ENCODE results near the gene QSER1. TPM values are rescaled to one million over a fixed set of nuclear protein-coding genes. Genes with fewer than 3 reads are reported as not detected.
"Not testable (repeated sequence)": the region's sequence is repeated elsewhere in the genome, so short reads cannot be mapped to it uniquely, and the experiment has no call there.

The QSER1 gene
- total RNA-seq, 1 donor from 2014 or later: 48.4 TPM

DNA sequence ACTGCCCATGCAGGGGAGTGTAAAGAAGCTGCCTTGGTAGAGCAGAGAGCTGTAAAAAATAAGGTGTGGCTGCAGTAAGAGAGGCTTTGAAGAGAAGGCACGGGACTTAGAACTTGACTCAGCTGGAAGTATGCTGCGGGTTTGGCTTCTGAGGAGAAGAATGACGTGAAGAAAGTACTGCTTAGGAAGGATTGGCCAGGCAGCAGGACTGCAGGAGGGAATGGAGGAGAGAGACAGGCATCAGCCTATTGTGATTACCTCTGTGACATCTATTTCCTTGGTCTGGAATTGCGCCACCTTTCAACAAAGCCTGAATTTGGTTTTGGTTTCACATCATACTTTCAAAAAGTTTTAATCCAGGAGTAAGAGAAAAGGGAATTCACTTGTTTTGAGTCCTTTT, 40.4 kb upstream of the QSER1 start:
- H3K4me3 Mint-ChIP-seq (ENCODE audit: low read depth): no peak overlapping the region
- H3K4me1 Mint-ChIP-seq (ENCODE audit: low read depth): no peaks in the 10 kb centered on the region

DNA sequence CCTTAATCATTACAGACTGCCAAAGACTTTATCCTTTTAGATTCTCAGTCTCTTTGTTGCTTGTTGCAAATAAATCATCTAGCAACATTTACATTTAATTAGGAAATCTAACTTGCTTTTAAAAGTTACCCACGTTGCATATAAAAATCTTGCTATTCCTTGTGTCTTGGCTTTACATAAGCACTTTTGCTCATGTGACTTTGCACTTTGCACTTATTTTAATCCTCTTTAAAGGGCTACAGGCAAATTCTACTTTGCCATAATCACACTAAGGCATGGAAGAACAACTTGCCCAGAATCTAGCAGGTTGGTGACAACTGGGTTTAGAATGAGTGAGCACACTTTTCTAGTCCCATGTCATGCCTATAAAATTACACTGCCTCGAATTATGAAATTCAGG, 37.0 kb upstream of the QSER1 start:
- H3K4me3 Mint-ChIP-seq (ENCODE audit: low read depth): no peak overlapping the region
- H3K4me1 Mint-ChIP-seq (ENCODE audit: low read depth): no peaks in the 10 kb centered on the region
- no peaks in the 10 kb centered on the region for H3K36me3 Mint-ChIP-seq (ENCODE audit: insufficient read depth)
- H3K9me3 Mint-ChIP-seq (ENCODE audit: low read depth): no peaks in the 10 kb centered on the region
- TF ChIP-seq, protein P1, sequence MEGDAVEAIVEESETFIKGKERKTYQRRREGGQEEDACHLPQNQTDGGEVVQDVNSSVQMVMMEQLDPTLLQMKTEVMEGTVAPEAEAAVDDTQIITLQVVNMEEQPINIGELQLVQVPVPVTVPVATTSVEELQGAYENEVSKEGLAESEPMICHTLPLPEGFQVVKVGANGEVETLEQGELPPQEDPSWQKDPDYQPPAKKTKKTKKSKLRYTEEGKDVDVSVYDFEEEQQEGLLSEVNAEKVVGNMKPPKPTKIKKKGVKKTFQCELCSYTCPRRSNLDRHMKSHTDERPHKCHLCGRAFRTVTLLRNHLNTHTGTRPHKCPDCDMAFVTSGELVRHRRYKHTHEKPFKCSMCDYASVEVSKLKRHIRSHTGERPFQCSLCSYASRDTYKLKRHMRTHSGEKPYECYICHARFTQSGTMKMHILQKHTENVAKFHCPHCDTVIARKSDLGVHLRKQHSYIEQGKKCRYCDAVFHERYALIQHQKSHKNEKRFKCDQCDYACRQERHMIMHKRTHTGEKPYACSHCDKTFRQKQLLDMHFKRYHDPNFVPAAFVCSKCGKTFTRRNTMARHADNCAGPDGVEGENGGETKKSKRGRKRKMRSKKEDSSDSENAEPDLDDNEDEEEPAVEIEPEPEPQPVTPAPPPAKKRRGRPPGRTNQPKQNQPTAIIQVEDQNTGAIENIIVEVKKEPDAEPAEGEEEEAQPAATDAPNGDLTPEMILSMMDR (IDR thresholded peaks at IDR 0.05; ENCODE audit: unreplicated experiment): no peak
- no peak for DNase-seq (ENCODE audit: low spot score, unreplicated experiment)
- peaks cover 5% of the 10 kb centered on the region for H3K27me3 Mint-ChIP-seq
- H3K27ac Mint-ChIP-seq: no peak overlapping the region

More for the DNA sequence above, 40.4 kb upstream of the QSER1 start:
- no peaks in the 10 kb centered on the region for H3K9me3 Mint-ChIP-seq (ENCODE audit: low read depth)
- H3K27ac Mint-ChIP-seq: no peak overlapping the region
- H3K27me3 Mint-ChIP-seq: peaks cover 5% of the 10 kb centered on the region
- no peaks in the 10 kb centered on the region for H3K36me3 Mint-ChIP-seq (ENCODE audit: insufficient read depth)
- no peak for DNase-seq (ENCODE audit: low spot score, unreplicated experiment)
- TF ChIP-seq, protein P1 (IDR thresholded peaks at IDR 0.05; ENCODE audit: unreplicated experiment): no peak

DNA sequence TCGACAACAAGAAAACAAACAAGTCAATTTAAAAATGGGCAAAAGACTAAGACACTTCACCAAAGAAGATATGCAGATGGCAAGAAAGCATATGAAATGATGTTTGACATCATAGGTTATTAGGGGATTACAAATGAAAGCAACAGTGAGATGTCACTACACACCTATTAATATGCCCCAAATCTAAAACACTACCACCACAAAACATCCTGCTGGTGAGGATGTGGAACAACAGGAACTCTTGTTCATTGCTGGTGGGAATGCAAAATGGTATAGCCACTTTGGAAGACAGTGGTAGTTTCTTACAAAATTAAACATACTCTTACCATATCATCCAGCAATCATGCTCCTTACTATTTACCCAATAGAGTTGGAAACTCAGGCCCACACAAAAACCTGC, 33.9 kb upstream of the QSER1 start:
- Mint-ChIP-seq H3K36me3 (ENCODE audit: insufficient read depth) (no peaks in the 10 kb centered on the region), H3K27ac (no peak overlapping the region), H3K27me3 (peaks cover 2% of the 10 kb centered on the region), H3K4me3 (ENCODE audit: low read depth) (no peak overlapping the region), H3K4me1 (ENCODE audit: low read depth) (no peaks in the 10 kb centered on the region), H3K9me3 (ENCODE audit: low read depth) (no peaks in the 10 kb centered on the region)
- no peak for DNase-seq (ENCODE audit: low spot score, unreplicated experiment)
- TF ChIP-seq, protein P1 (IDR thresholded peaks at IDR 0.05; ENCODE audit: unreplicated experiment): peak; percentile 23

DNA sequence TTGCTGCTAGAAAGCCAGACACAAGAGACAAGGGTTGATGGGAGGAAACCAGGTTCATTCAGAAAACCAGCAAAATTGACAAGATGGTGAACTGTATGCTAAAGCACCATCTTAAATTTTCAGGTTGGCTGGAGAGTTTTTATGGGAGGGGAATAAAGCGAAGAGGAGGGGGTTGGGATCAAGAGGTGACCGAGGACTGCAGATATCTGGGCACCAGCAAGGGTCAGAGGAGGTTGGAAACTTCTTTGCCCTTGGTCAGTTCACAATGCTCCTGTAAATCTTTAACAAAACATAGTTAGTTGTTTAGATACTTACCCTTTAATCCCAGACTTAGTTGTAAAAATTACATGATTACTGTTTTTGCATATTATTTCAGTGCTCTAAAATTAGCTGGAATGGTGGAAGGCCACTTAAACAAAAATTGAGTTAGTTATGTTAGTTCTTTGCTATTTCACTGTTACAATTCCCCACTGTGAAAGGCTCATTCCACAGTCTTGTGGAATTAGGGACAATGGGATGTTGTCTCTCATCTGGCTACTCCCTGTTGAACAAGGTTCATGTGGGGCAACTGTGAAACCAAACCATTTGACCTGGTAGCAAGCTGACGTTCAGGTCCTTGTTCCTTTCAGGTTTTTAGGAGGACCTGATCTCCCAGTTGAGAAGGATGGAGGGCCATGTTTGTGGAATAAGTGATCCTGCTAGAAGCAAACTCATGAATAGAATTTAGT, 30.6 kb upstream of the QSER1 start:
- TF ChIP-seq, protein P1 (IDR thresholded peaks at IDR 0.05; ENCODE audit: unreplicated experiment): no peak
- no peak overlapping the region for H3K27ac Mint-ChIP-seq
- no peak overlapping the region for H3K4me3 Mint-ChIP-seq (ENCODE audit: low read depth)
- H3K27me3 Mint-ChIP-seq: peaks cover 2% of the 10 kb centered on the region
- no peaks in the 10 kb centered on the region for H3K4me1 Mint-ChIP-seq (ENCODE audit: low read depth)
- no peaks in the 10 kb centered on the region for H3K9me3 Mint-ChIP-seq (ENCODE audit: low read depth)
- DNase-seq (ENCODE audit: low spot score, unreplicated experiment): no peak
- no peaks in the 10 kb centered on the region for H3K36me3 Mint-ChIP-seq (ENCODE audit: insufficient read depth)

DNA sequence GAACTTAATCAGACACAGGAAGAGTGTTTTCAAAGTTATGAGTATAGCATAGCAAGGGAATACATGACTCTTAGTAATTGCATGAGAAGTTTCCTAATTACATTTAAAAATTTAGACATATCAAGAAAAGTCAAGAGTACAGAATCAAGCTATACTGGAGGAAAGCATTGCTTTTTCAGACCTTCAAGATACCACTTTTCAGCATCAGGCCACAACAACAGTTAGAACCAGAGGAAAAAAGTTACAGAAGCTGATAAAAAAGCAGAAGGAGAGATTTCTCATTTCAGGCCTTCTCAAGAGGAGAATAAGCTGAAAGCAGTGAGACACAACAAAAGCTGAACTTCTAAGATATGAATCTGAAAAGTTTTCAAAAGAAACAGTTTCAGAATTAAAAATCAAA, 28.1 kb upstream of the QSER1 start:
- peaks cover 4% of the 10 kb centered on the region for H3K9me3 Mint-ChIP-seq (ENCODE audit: low read depth)

DNA sequence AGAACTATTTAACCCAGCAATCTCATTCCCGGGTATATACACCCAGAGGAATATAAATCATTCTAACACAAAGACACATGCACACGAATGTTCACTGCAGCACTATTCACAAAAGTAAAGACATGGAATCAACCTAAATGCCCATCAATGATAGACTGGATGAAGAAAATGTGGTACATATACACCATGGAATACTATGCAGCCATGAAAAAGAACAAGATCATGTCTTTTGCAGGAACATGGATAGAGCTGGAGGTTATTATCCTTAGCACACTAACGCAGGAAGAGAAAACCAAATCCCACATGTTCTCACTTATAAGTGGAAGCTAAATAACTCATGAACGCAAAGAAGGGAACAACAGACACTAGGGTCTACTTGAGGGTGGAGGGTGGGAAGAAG, 23.9 kb upstream of the QSER1 start:
- not testable (repeated sequence) for H3K36me3 Mint-ChIP-seq (ENCODE audit: insufficient read depth); H3K27ac Mint-ChIP-seq; H3K4me3 Mint-ChIP-seq (ENCODE audit: low read depth); H3K27me3 Mint-ChIP-seq; DNase-seq (ENCODE audit: low spot score, unreplicated experiment); H3K9me3 Mint-ChIP-seq (ENCODE audit: low read depth); H3K4me1 Mint-ChIP-seq (ENCODE audit: low read depth)

More for the DNA sequence above, 28.1 kb upstream of the QSER1 start:
- no peak overlapping the region for H3K4me3 Mint-ChIP-seq (ENCODE audit: low read depth)
- no peak overlapping the region for H3K27ac Mint-ChIP-seq
- H3K36me3 Mint-ChIP-seq (ENCODE audit: insufficient read depth): no peaks in the 10 kb centered on the region
- H3K27me3 Mint-ChIP-seq: peaks cover 2% of the 10 kb centered on the region
- TF ChIP-seq, protein P1 (IDR thresholded peaks at IDR 0.05; ENCODE audit: unreplicated experiment): no peak
- H3K4me1 Mint-ChIP-seq (ENCODE audit: low read depth): no peaks in the 10 kb centered on the region
- DNase-seq (ENCODE audit: low spot score, unreplicated experiment): no peak

Measured in progenitor cell of endocrine pancreas (in vitro differentiated cells).